Lower leg skin (tissue), 3 donors: ENCODE data around the gene EPB41L5.

Experiments
- POLR2A ChIP-seq, 2 donors: fragments of 450-650 bp; IDR thresholded peaks; one replicate each; pipeline ENCODE4 v1.6.1; 2016 to 2017; ENCODE audit warnings: antibody characterized with exemption in 2 of 2, mild to moderate bottlenecking in 1 of 2, moderate library complexity in 1 of 2
- TF ChIP-seq, protein P1 (sequence below), 3 donors: fragments of 450-650 bp; IDR thresholded peaks; one replicate each; pipeline ENCODE4 v1.5.1; 2016; ENCODE audit warnings: antibody characterized with exemption in 3 of 3, mild to moderate bottlenecking in 3 of 3, moderate library complexity in 2 of 3

- TF ChIP-seq, protein P1, sequence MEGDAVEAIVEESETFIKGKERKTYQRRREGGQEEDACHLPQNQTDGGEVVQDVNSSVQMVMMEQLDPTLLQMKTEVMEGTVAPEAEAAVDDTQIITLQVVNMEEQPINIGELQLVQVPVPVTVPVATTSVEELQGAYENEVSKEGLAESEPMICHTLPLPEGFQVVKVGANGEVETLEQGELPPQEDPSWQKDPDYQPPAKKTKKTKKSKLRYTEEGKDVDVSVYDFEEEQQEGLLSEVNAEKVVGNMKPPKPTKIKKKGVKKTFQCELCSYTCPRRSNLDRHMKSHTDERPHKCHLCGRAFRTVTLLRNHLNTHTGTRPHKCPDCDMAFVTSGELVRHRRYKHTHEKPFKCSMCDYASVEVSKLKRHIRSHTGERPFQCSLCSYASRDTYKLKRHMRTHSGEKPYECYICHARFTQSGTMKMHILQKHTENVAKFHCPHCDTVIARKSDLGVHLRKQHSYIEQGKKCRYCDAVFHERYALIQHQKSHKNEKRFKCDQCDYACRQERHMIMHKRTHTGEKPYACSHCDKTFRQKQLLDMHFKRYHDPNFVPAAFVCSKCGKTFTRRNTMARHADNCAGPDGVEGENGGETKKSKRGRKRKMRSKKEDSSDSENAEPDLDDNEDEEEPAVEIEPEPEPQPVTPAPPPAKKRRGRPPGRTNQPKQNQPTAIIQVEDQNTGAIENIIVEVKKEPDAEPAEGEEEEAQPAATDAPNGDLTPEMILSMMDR (IDR thresholded peaks at IDR 0.05): no peak
- TF ChIP-seq POLR2A (IDR thresholded peaks at IDR 0.05): no peak
Measured at GRCh38 chr2:120066800-120067547, 54.1 kb downstream of the EPB41L5 start.
